H1 (cell line): Measurements from ENCODE around the gene APMAP. TPM values are rescaled to one million over a fixed set of nuclear protein-coding genes. Genes with fewer than 3 reads are reported as not detected.

Experiments used
- CTCF ChIA-PET: fragments of 300-600 bp; sonication (Branson Sonifier 250); formaldehyde crosslinking; loops from one replicate; lab custom pipeline; 2021; ENCODE audit not compliant: partially characterized antibody; lab: Charles Lee
- POLR2A ChIA-PET: fragments of 300-600 bp; sonication (Branson Sonifier 250); formaldehyde crosslinking; loops from one replicate; lab custom pipeline; 2021; ENCODE audit warnings: inconsistent platforms; ENCODE audit not compliant: partially characterized antibody; lab: Charles Lee
- DNase-seq, 2 experiments: peaks; one replicate each; pipeline versions ENCODE4 v3.0.0 to v3.0.0-alpha.2; 2010 to 2022; ENCODE audit warnings: low spot score in 2 of 2, low read depth in 1 of 2, mixed read lengths in 1 of 2
- FAIRE-seq: peaks from 2 replicates; lab custom pipeline; 2011; peaks lifted over from hg19 to GRCh38; lab: Jason Lieb, UNC
- H2AFZ ChIP-seq: 2 replicates; pipeline ENCODE4 v1.8.1; 2012; ENCODE audit warnings: low read length, inconsistent platforms
- H2AK5ac ChIP-seq: 2 replicates; pipeline ENCODE4 v1.6.1; 2013; ENCODE audit warnings: low read depth, low read length
- H2BK120ac ChIP-seq: replicated peaks from 2 replicates; pipeline ENCODE3; 2013; ENCODE audit warnings: low read depth, low read length, inconsistent platforms
- H2BK12ac ChIP-seq: 2 replicates; pipeline ENCODE4 v1.6.1; 2013; ENCODE audit warnings: low read depth, low read length
- H2BK15ac ChIP-seq: 2 replicates; pipeline ENCODE4 v1.6.1; 2013; ENCODE audit warnings: low read length
- H2BK20ac ChIP-seq: 2 replicates; pipeline ENCODE4 v1.6.1; 2013; ENCODE audit warnings: low read length
- H2BK5ac ChIP-seq: 2 replicates; pipeline ENCODE4 v1.6.1; 2013; ENCODE audit warnings: low read depth, low read length
- H3K14ac ChIP-seq: 2 replicates; pipeline ENCODE4 v1.6.1; 2013; ENCODE audit warnings: inconsistent platforms; ENCODE audit not compliant: insufficient read length
- H3K18ac ChIP-seq: 2 replicates; pipeline ENCODE4 v1.6.1; 2013; ENCODE audit warnings: low read length; ENCODE audit errors: extremely low read depth
- H3K23ac ChIP-seq: 2 replicates; pipeline ENCODE4 v1.6.1; 2013; ENCODE audit warnings: inconsistent platforms; ENCODE audit not compliant: insufficient read length
- H3K23me2 ChIP-seq: 2 replicates; pipeline ENCODE4 v1.6.1; 2013; ENCODE audit warnings: low read depth, low read length
- H3K27ac ChIP-seq: 2 replicates; pipeline ENCODE4 v1.6.1; 2011; ENCODE audit warnings: low read depth, low read length, inconsistent platforms
- H3K27me3 ChIP-seq, 4 experiments: replicated peaks in 1 of 4; 1 replicate in 1 of 4; 2 replicates in 3 of 4; pipeline versions ENCODE4 v1.6.1 to v1.8.1; 2011 to 2013; ENCODE audit warnings: low read length in 3 of 4, mild to moderate bottlenecking in 3 of 4, inconsistent platforms in 2 of 4, mixed read lengths in 2 of 4, moderate library complexity in 1 of 4; ENCODE audit not compliant: control insufficient read depth in 3 of 4, insufficient read depth in 3 of 4; ENCODE audit errors: extremely low read depth in 1 of 4
- H3K36me3 ChIP-seq, 4 experiments: 2 replicates each; pipeline versions ENCODE4 v1.6.1 to v1.8.1; 2011 to 2013; ENCODE audit warnings: mild to moderate bottlenecking in 4 of 4, low read length in 3 of 4, moderate library complexity in 2 of 4, control low read depth in 1 of 4, inconsistent platforms in 1 of 4; ENCODE audit not compliant: insufficient read depth in 4 of 4, control insufficient read depth in 2 of 4
- H3K4ac ChIP-seq: replicated peaks from 2 replicates; pipeline ENCODE3; 2013; ENCODE audit warnings: low read length, low read depth, mixed read lengths, inconsistent platforms; ENCODE audit not compliant: insufficient read length
- H3K4me1 ChIP-seq, 4 experiments: replicated peaks in 1 of 4; 1 replicate in 1 of 4; 2 replicates in 3 of 4; pipeline versions ENCODE4 v1.6.1 to v1.8.1; 2011 to 2013; ENCODE audit warnings: low read length in 3 of 4, inconsistent platforms in 2 of 4, mixed read lengths in 1 of 4; ENCODE audit not compliant: insufficient read depth in 4 of 4, control insufficient read depth in 3 of 4
- H3K4me2 ChIP-seq, 2 experiments: 2 replicates each; pipeline versions ENCODE4 v1.6.1 to v1.8.1; 2011 to 2013; ENCODE audit warnings: low read depth in 2 of 2, low read length in 2 of 2, control low read depth in 1 of 2, inconsistent platforms in 1 of 2, mild to moderate bottlenecking in 1 of 2; ENCODE audit not compliant: insufficient read depth in 1 of 2
- H3K4me3 ChIP-seq, 4 experiments: fragments of 200-600, 300-600 bp in 1 of 4; sonication (generic), shearing (Covaris generic), sonication (Bioruptor Twin) in 1 of 4; 2 replicates each; pipeline versions ENCODE4 v1.5.1 to v1.8.1; 2011 to 2016; ENCODE audit warnings: low read length in 4 of 4, low read depth in 3 of 4, control low read depth in 2 of 4, inconsistent platforms in 2 of 4, mild to moderate bottlenecking in 2 of 4, mixed read lengths in 1 of 4, moderate library complexity in 1 of 4; ENCODE audit not compliant: insufficient read depth in 2 of 4; ENCODE audit errors: extremely low read depth in 1 of 4
- H3K56ac ChIP-seq: replicated peaks from 2 replicates; pipeline ENCODE3; 2013; ENCODE audit warnings: low read depth, mild to moderate bottlenecking, mixed read lengths, low read length, inconsistent platforms; ENCODE audit not compliant: insufficient read length
- H3K79me1 ChIP-seq: 2 replicates; pipeline ENCODE4 v1.6.1; 2013; ENCODE audit warnings: low read depth, low read length, control low read depth
- H3K79me2 ChIP-seq, 2 experiments: 2 replicates each; pipeline versions ENCODE4 v1.6.1 to v1.8.1; 2012 to 2013; ENCODE audit warnings: low read length in 2 of 2, mild to moderate bottlenecking in 2 of 2, inconsistent platforms in 1 of 2; ENCODE audit not compliant: insufficient read depth in 2 of 2, control insufficient read depth in 1 of 2
- H3K9ac ChIP-seq, 4 experiments: replicated peaks in 1 of 4; 1 replicate in 1 of 4; 2 replicates in 3 of 4; pipeline versions ENCODE4 v1.6.1 to v1.8.1; 2011 to 2013; ENCODE audit warnings: low read depth in 3 of 4, low read length in 3 of 4, control low read depth in 2 of 4, mild to moderate bottlenecking in 2 of 4, moderate library complexity in 2 of 4, inconsistent platforms in 1 of 4; ENCODE audit errors: extremely low read depth in 1 of 4
- H3K9me3 ChIP-seq, 2 experiments: 2 replicates each; pipeline versions ENCODE4 v1.6.1 to v1.8.1; 2012 to 2013; ENCODE audit warnings: mild to moderate bottlenecking in 2 of 2, moderate library complexity in 2 of 2, control low read depth in 1 of 2, inconsistent platforms in 1 of 2, low read depth in 1 of 2, low read length in 1 of 2, mixed read lengths in 1 of 2; ENCODE audit not compliant: insufficient read depth in 2 of 2
- H4K20me1 ChIP-seq, 2 experiments: replicated peaks in 1 of 2; 2 replicates each; pipeline versions ENCODE3 to v1.8.1; 2011 to 2013; ENCODE audit warnings: inconsistent platforms in 2 of 2, low read length in 2 of 2, mild to moderate bottlenecking in 1 of 2; ENCODE audit not compliant: insufficient read depth in 2 of 2, control insufficient read depth in 1 of 2
- H4K5ac ChIP-seq: 2 replicates; pipeline ENCODE4 v1.6.1; 2013; ENCODE audit warnings: low read length, low read depth, mixed read lengths, inconsistent platforms; ENCODE audit not compliant: insufficient read length
- H4K8ac ChIP-seq: 2 replicates; pipeline ENCODE4 v1.8.0; 2013; ENCODE audit warnings: mild to moderate bottlenecking, moderate library complexity, low read length, inconsistent platforms; ENCODE audit not compliant: insufficient read depth; ENCODE audit errors: extremely low read depth
- H4K91ac ChIP-seq: replicated peaks from 2 replicates; pipeline ENCODE3; 2013; ENCODE audit warnings: low read length, mixed read lengths, inconsistent platforms; ENCODE audit not compliant: insufficient read length
- POLR2AphosphoS5 ChIP-seq: IDR thresholded peaks from 2 replicates; pipeline ENCODE4 v1.6.1; 2011; ENCODE audit warnings: low read depth, low read length
- POU5F1 ChIP-seq: IDR thresholded peaks from 2 replicates; pipeline ENCODE4 v1.6.1; 2011; ENCODE audit warnings: low read depth, mild to moderate bottlenecking, low read length, moderate library complexity
- SUZ12 ChIP-seq: fragments of 200-600 bp; sonication (generic); IDR thresholded peaks from 2 replicates; pipeline ENCODE4 v1.6.1; 2012; ENCODE audit warnings: mild to moderate bottlenecking, inconsistent platforms, low read length, moderate library complexity, mixed read lengths
- TAF7 ChIP-seq: optimal IDR thresholded peaks from 2 replicates; pipeline ENCODE3; 2011; ENCODE audit warnings: low read depth, mild to moderate bottlenecking, inconsistent platforms, low read length, moderate library complexity, borderline replicate concordance
- TBP ChIP-seq: IDR thresholded peaks from 2 replicates; pipeline ENCODE4 v1.6.1; 2011; ENCODE audit warnings: low read depth, low read length, improper control_type of control experiment
- WGBS, 2 experiments: shearing (Covaris generic) in 1 of 2; methylation state at CpG; one replicate each; pipeline versions ENCODE4 v1.1.6 to v1.1.7; 2013 to 2015; ENCODE audit warnings: low lambda C conversion rate in 2 of 2, mixed read lengths in 2 of 2, inconsistent platforms in 1 of 2, low coverage in 1 of 2, missing lambda C conversion rate in 1 of 2; ENCODE audit not compliant: insufficient replicate concordance in 2 of 2, insufficient coverage in 1 of 2, insufficient read length in 1 of 2; ENCODE audit errors: extremely low coverage in 1 of 2, missing lambda C conversion rate in 1 of 2; 5-methylcytosine and 5-hydroxymethylcytosine counted together
- polyA plus RNA-seq, 7 experiments: library from polyadenylated mRNA; depleted of rRNA in 3 of 7; stranded (reverse) in 5 of 7; unstranded in 2 of 7; fragments of >200 nt in 5 of 7; fragments of 200-250 nt in 2 of 7; gene quantifications; 1 replicate in 5 of 7; 2 replicates in 1 of 7; 4 replicates in 1 of 7; pipeline versions ENCODE4 v1.2.1 to v1.2.3, GENCODE V29; 2011 to 2013; ENCODE audit warnings: missing spikeins in 2 of 7, mixed read lengths in 2 of 7
- total RNA-seq: library from RNA; stranded (reverse); fragmentation: NEBNext Ultra II Directional; extraction: Animal tissue kit (Norgen Biotek cat#: 25700); gene quantifications from 2 replicates; pipeline ENCODE4 v1.2.1, GENCODE V29; 2021
- TF ChIP-seq, protein P1 (sequence below): IDR thresholded peaks from 2 replicates; pipeline ENCODE4 v1.6.1; 2011; ENCODE audit warnings: low read depth, mild to moderate bottlenecking, low read length; ENCODE audit not compliant: insufficient read depth

Gene APMAP
- total and polyA plus RNA-seq, 2 of the 8 experiments (the other 6 are each of a cell fraction or from before 2014, with no cell fraction given), result 31.3 to 66.0 TPM

DNA sequence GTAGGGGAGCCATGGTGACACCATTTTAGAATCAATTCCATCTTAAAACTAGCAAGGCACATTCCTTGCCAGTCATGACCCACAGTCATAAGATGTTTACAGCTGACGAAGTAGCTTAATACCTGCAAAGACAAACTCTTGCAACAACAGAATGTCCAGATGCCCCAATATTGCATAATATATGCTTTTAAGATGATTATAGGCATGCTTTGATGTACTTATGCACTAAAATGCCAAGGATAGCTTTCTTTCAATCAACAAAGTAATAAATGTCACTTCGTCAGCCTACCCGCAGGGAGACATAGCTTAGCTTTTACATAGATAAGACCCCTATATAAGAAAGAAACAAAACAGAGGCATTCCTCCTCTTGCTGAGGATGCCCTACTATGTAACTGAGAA is 38.7 kb upstream of the APMAP start:
- no peak overlapping the region for H3K9ac ChIP-seq
- no peak overlapping the region for H3K56ac ChIP-seq
- H3K27ac ChIP-seq, result no peak overlapping the region
- no peak overlapping the region for H4K8ac ChIP-seq
- H3K79me1 ChIP-seq, result no peaks in the 10 kb centered on the region
- H3K4me3 ChIP-seq, result no peak overlapping the region
- 79% methylated on average over 3 of the region's 3 CpGs; no CpG with 5 or more reads in 1 of the 2 experiments for WGBS, 2 experiments
- H3K23ac ChIP-seq, result no peak overlapping the region
- no peak for FAIRE-seq
- no peak overlapping the region for H2AFZ ChIP-seq
- H3K27me3 ChIP-seq, result no peaks in the 10 kb centered on the region; a peak in 1 of 7 replicates
- H4K91ac ChIP-seq, result no peak overlapping the region
- no peak overlapping the region for H3K18ac ChIP-seq
- H2BK120ac ChIP-seq, result no peak overlapping the region
- TF ChIP-seq POLR2AphosphoS5 (no peak), TBP (no peak), TAF7 (no peak), SUZ12 (no peak), POU5F1 (no peak)
- TF ChIP-seq, protein P1, sequence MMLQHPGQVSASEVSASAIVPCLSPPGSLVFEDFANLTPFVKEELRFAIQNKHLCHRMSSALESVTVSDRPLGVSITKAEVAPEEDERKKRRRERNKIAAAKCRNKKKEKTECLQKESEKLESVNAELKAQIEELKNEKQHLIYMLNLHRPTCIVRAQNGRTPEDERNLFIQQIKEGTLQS, result no peak
- TF ChIP-seq, all 59 proteins: peak for 0
- no peak overlapping the region for H2AK5ac ChIP-seq
- no peaks in the 10 kb centered on the region for H3K79me2 ChIP-seq
- peaks cover 0 to 5% of the 10 kb centered on the region in 2 experiments; a peak in 1 of 4 replicates for H3K9me3 ChIP-seq
- no peak overlapping the region for H3K14ac ChIP-seq
- no peak overlapping the region for H2BK15ac ChIP-seq
- DNase-seq, result no peak
- H2BK20ac ChIP-seq, result no peak overlapping the region
- no peaks in the 10 kb centered on the region for H4K20me1 ChIP-seq
- H3K36me3 ChIP-seq, result no peaks in the 10 kb centered on the region
- no peak overlapping the region for H2BK5ac ChIP-seq
- no peak overlapping the region for H3K4ac ChIP-seq
- H3K4me1 ChIP-seq, result peaks cover 0 to 5% (median 1%) of the 10 kb centered on the region in 4 experiments; a peak in 3 of 7 replicates
- POLR2A ChIA-PET, result no interaction called here
- H4K5ac ChIP-seq, result no peak overlapping the region
- H3K4me2 ChIP-seq, result no peak overlapping the region
- H3K23me2 ChIP-seq, result no peaks in the 10 kb centered on the region
- no peak overlapping the region for H2BK12ac ChIP-seq
- CTCF ChIA-PET, result interaction anchor here (0.7 to 1.1 kb wide), 3 partner anchors 16 to 46 kb away, joined by 3 read pairs; no protein-coding TSS in a partner anchor
